GM18870 (cell line): ENCODE measurements around the gene TOMM40.
"Not testable (repeated sequence)": the region's sequence is repeated elsewhere in the genome, so short reads cannot be mapped to it uniquely, and the experiment has no call there.

ENCODE experiments used
- ATAC-seq: cut with Tn5 transposase; IDR thresholded peaks from one replicate; pipeline ENCODE4 v1.9.1; 2021; ENCODE audit warnings: moderate library complexity; ENCODE audit not compliant: unreplicated experiment

The TOMM40 gene

DNA sequence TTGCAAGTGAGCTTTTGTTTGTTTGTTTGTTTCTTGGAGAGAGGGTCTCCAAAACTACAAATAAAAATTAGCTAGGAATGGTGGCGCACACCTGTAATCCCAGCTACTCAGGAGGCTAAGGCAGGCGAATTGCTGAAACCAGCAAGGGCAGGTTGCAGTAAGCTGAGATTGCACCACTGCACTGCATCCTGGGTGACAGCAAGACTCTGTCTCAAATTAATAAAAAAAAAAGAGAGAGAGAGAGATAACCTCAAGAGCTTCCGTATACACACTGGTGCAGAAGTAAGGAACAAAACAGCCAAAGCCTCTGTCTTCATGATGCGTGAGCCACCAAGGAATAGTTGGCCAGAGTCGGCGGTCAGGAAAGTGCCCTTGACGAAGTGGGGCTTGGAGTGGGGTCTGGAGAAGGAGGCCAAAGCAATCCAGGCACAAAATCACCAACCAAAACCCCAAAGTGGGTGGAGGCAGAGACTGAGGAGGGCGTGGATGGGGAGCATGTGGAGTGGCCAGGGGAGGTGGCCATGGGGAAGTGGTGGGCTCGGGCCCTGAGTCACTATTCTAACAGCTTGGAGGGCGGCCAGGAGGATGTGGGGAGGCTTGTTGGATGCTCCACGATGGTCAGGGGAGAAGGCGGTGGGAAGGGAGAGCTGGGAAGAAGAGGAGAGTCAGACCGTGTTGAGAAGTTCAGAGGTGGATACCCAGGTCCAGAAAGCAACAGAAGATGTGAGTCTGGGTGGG, 21.2 kb upstream of the TOMM40 start:
- no peak for ATAC-seq

- no peak for ATAC-seq
These were observed 19.2 kb upstream of the TOMM40 start for GRCh38 chr19:44871809-44872208.

DNA sequence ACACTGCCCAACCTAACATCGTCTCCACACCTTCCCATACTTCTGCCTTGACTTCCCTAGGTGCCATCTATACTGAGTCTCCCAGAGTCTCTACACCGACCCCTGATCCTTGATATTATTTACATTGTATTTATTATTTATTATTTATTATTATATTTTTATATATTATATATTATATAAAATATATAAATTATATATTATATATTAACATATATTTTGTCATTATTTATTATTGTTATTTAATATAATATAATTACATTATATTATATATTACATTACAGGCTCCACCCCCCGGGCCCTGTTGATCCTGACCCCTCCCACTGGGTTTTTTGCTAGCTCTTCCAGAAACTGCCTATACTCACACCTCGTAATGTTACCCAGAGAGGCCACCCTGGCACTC, 18.4 kb upstream of the TOMM40 start:
- ATAC-seq: no peak

DNA sequence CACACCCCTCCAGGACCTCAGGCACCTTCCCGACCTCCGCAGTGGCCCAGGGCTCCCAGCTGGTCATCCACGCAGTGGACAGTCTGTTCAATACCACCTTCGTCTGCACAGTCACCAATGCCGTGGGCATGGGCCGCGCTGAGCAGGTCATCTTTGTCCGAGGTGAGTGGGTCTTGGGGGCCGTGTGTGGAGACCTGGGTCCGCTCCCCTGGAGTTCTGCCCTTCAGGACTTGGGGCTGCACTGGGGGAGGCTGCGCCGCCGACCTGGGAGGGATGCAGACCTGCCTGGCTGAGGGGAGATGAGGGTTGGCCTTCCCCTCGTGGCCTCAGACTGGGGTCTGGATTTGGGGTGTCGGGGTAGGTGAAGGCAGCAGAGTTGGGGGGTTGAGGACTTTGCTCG, 16.7 kb upstream of the TOMM40 start:
- ATAC-seq: no peak

GRCh38 chr19:44875666-44876451, 15.2 kb upstream of the TOMM40 start:
- no peak for ATAC-seq

GRCh38 chr19:44876930-44877535, 14.0 kb upstream of the TOMM40 start:
- ATAC-seq: no peak

DNA sequence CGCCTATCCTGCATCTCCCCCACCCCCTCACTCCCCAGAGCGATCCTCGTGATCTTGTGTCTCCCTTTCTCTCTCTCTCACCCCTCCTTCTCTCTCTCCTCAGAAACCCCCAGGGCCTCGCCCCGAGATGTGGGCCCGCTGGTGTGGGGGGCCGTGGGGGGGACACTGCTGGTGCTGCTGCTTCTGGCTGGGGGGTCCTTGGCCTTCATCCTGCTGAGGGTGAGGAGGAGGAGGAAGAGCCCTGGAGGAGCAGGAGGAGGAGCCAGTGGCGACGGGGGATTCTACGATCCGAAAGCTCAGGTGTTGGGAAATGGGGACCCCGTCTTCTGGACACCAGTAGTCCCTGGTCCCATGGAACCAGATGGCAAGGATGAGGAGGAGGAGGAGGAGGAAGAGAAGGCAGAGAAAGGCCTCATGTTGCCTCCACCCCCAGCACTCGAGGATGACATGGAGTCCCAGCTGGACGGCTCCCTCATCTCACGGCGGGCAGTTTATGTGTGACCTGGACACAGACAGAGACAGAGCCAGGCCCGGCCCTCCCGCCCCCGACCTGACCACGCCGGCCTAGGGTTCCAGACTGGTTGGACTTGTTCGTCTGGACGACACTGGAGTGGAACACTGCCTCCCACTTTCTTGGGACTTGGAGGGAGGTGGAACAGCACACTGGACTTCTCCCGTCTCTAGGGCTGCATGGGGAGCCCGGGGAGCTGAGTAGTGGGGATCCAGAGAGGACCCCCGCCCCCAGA, 12.8 kb upstream of the TOMM40 start:
- ATAC-seq: no peak

DNA sequence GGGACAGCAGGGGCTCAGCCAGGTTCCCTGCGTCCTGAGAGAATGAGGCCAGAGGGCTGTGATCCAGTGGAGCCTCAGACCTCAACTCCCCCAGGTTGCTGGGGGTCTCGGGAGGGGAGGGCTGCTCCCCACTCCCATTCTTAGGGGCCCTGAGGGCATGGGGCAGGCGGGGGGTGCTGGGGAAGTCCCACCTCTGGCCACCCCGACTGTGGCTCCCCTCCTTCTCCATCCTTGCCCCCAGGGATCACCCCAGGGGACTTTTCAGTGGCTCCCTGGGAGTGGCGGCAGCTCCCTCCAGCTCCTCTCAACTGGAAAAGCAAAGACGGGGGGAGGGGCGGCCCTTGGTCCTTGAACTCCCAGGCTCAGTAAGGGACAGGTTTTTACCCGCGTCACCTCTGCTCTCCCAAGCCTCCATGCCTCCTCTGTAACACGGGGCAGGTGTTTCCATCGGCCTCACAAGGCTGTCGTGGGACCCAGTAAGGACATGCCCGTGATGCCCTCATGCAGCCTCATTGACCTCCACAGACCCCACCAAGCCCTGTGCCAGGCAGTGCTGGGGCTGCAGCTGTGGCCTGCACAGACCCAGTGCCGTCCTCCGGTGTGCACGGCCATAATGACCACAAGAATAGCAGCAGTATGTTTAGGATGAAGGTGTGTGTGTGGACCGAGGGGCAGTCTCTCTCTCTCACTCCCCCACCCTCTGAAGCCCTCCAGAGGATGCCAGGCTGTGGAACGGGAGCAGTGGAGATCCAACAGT, 11.6 kb upstream of the TOMM40 start:
- no peak for ATAC-seq

- no peak for ATAC-seq
These were observed 9.0 kb upstream of the TOMM40 start for GRCh38 chr19:44882063-44882462.

DNA sequence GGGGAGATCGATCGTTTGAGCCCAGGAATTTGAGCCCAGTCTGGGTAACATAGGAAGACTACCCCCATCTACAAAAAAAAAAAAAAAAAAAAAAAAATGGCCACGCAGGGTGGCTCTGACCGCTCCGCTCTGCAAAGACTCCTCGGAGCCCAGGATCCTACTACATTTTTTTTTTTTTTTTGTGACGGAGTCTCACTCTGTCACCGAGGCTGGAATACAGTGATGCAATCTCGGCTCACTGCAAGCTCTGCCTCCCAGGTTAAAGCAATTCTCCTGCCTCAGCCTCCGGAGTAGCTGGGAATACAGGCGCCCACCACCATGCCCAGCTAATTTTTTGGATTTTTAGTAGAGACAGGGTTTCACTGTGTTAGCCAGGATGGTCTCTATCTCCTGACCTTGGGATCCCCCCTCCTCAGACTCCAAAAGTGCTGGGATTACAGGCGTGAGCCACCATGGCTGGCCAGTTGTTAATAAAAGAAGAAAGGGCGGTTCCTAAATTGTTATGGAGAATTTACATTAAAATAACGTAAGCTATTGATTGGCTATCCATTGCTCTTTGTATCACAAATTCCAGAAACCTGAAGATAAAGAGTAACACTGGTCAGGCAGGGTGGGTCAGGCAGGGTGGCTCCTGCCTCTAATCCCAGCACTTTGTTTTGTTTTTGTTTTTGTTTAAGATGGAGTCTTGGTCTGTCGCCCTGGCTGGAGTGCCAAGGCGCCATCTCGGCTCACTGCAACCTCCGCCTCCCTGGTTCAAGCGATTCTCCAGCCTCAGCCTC, 8.2 kb upstream of the TOMM40 start:
- ATAC-seq: not testable (repeated sequence)

GRCh38 chr19:44883922-44884321, 7.1 kb upstream of the TOMM40 start:
- no peak for ATAC-seq

DNA sequence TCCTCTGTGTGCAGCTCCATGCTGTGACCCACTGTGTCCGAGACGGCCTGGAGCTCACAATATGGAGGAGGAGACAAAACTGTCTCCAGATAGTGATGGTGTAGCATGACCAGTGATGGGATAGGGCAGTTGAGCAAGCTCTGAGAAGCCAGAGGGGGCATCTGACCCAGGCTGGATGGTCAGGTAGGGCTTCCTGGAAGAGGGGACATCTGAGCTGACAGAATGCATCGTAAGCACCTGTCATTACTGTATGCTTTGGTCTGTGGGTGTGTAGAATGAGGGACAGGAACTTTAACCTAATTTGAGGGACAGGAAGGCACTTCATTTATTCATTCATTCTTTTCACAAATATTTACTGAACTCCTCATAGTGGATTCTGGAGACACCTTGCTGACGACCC, 6.5 kb upstream of the TOMM40 start:
- ATAC-seq: no peak

DNA sequence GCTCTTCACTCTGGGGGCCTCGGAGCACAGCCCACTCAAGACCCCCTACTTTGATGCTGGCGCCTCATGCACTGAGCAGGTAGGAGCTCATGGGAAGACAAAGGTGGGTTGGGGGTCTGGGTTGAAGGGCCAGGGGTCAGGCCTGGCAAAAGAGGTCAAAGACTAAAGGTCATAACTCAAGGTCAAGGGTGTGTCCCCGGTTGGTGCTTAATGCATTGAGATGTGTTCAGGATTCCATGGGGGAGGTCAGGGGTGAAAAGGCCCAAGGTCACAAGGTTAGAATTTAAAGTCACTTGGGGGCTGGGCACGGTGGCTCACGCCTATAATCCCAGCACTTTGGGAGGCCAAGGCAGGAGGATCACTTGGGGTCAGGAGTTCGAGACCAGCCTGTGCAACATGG, 4.9 kb upstream of the TOMM40 start:
- ATAC-seq: no peak

GRCh38 chr19:44887648-44888047, 3.4 kb upstream of the TOMM40 start:
- ATAC-seq: no peak

DNA sequence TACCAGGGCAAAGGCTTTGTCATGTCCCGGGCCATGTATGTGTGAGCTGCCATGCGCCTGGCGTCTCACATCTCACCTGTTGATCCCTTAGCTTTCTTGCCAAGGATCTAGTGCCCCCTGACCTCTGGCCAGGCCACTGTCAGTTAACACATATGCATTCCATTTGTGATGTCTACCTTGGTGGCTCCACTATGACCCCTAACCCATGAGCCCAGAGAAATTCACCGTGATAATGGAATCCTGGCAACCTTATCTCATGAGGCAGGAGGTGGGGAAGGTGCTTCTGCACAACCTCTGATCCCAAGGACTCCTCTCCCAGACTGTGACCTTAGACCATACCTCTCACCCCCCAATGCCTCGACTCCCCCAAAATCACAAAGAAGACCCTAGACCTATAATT, 2.7 kb upstream of the TOMM40 start:
- not testable (repeated sequence) for ATAC-seq

- ATAC-seq: no peak
These were observed 1.2 kb upstream of the TOMM40 start for GRCh38 chr19:44889830-44890365.

- peak; percentile 85 for ATAC-seq
These were observed 563 bp upstream of the TOMM40 start for GRCh38 chr19:44890366-44891015.

- ATAC-seq: no peak
These were observed 1.9 kb downstream of the TOMM40 start for GRCh38 chr19:44892932-44893331.
